Tibial nerve (tissue), 4 donors: ENCODE data around the gene LRRC4C.

Source experiments
- EP300 ChIP-seq, 2 donors: sonication (generic); formaldehyde crosslinking; IDR thresholded peaks; one replicate each; pipeline ENCODE4 v1.6.1; 2017; ENCODE audit warnings: antibody characterized with exemption in 2 of 2, mild to moderate bottlenecking in 1 of 2
- POLR2A ChIP-seq, 2 donors: fragments of 450-650 bp; IDR thresholded peaks; one replicate each; pipeline ENCODE4 v1.6.1; 2017; ENCODE audit warnings: antibody characterized with exemption in 2 of 2, mild to moderate bottlenecking in 2 of 2, moderate library complexity in 2 of 2
- TF ChIP-seq, protein P1 (sequence below), 5 experiments: fragments of 200-600 bp in 3 of 5; fragments of 450-650 bp in 2 of 5; sonication (generic) in 3 of 5; IDR thresholded peaks; one replicate each; pipeline ENCODE4 v1.5.1; 2016 to 2019; ENCODE audit warnings: antibody characterized with exemption in 5 of 5, mild to moderate bottlenecking in 3 of 5, moderate library complexity in 2 of 5

DNA sequence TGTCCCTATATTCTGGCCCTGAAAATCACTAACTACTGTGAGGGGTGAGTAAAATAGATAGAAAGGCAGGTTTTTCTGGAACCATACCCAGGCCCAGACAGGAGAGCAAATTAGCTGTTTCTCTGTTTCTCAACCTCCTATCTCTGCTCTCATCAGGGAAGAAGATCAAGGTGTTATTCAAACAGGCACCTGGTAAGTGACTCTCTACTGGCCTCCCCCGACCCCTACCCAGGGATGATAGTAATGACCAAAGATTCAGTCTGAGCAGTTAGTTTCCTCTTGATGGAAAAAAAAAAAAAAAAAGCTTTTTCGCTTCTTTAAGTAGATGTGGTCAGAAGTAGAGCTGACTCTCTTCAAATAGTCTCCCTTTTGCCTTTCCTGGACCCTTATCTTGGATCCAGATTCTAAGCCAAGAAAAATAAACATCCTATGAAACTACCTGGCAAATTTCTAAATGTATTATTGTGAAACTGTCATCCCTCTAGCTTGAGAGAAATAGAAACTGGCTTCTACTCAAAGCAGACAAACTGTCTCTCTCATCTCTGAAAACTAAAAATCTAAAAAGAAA, 9.9 kb downstream of the LRRC4C start:
- TF ChIP-seq, protein P1, sequence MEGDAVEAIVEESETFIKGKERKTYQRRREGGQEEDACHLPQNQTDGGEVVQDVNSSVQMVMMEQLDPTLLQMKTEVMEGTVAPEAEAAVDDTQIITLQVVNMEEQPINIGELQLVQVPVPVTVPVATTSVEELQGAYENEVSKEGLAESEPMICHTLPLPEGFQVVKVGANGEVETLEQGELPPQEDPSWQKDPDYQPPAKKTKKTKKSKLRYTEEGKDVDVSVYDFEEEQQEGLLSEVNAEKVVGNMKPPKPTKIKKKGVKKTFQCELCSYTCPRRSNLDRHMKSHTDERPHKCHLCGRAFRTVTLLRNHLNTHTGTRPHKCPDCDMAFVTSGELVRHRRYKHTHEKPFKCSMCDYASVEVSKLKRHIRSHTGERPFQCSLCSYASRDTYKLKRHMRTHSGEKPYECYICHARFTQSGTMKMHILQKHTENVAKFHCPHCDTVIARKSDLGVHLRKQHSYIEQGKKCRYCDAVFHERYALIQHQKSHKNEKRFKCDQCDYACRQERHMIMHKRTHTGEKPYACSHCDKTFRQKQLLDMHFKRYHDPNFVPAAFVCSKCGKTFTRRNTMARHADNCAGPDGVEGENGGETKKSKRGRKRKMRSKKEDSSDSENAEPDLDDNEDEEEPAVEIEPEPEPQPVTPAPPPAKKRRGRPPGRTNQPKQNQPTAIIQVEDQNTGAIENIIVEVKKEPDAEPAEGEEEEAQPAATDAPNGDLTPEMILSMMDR (IDR thresholded peaks at IDR 0.05), result no peak
- TF ChIP-seq POLR2A (IDR thresholded peaks at IDR 0.05) (no peak), EP300 (IDR thresholded peaks at IDR 0.05) (no peak)
